Esophagus muscularis mucosa (tissue), 4 donors: ENCODE results near the gene EEF2. TPM values are rescaled to one million over a fixed set of nuclear protein-coding genes. Genes with fewer than 3 reads are reported as not detected.

ENCODE experiments used
- DNase-seq: peaks from one replicate; pipeline ENCODE4 v3.0.0-alpha.2; 2017; ENCODE audit errors: extremely low spot score
- H3K27ac ChIP-seq, 4 donors: fragments of 200-600 bp; sonication (generic); replicated peaks in 1 of 4; 1 replicate in 3 of 4; 2 replicates in 1 of 4; pipeline ENCODE4 v1.5.1; 2016 to 2019; ENCODE audit warnings: mild to moderate bottlenecking in 1 of 4
- H3K27me3 ChIP-seq, 4 donors: fragments of 200-600 bp; sonication (generic); one replicate each; pipeline versions ENCODE4 v1.5.1 to v1.6.0; 2016 to 2019
- H3K36me3 ChIP-seq, 4 donors: fragments of 200-600 bp; sonication (generic); one replicate each; pipeline ENCODE4 v1.5.1; 2016 to 2019
- H3K4me1 ChIP-seq, 4 donors: fragments of 200-600 bp; sonication (generic); one replicate each; pipeline ENCODE4 v1.5.1; 2016 to 2019
- H3K4me3 ChIP-seq, 4 donors: fragments of 200-600 bp; sonication (generic); 1 replicate in 2 of 4; 2 replicates in 2 of 4; pipeline ENCODE4 v1.5.1; 2016 to 2019; ENCODE audit warnings: mild to moderate bottlenecking in 4 of 4, moderate library complexity in 1 of 4
- H3K9me3 ChIP-seq, 4 donors: fragments of 200-600 bp; sonication (generic); 1 replicate in 3 of 4; 2 replicates in 1 of 4; pipeline ENCODE4 v1.5.1; 2016 to 2019
- CTCF ChIP-seq, 3 experiments: fragments of 200-600 bp in 2 of 3; fragments of 450-650 bp in 1 of 3; sonication (generic) in 2 of 3; IDR thresholded peaks; one replicate each; pipeline ENCODE4 v1.5.1; 2017 to 2019; ENCODE audit warnings: antibody characterized with exemption in 3 of 3, mild to moderate bottlenecking in 2 of 3, moderate library complexity in 1 of 3
- EP300 ChIP-seq: sonication (generic); formaldehyde crosslinking; IDR thresholded peaks from one replicate; pipeline ENCODE4 v1.6.1; 2017; ENCODE audit warnings: antibody characterized with exemption
- POLR2A ChIP-seq: fragments of 450-650 bp; IDR thresholded peaks from one replicate; pipeline ENCODE4 v1.6.1; 2017; ENCODE audit warnings: antibody characterized with exemption, moderate library complexity, mild to moderate bottlenecking, low read depth
- POLR2AphosphoS5 ChIP-seq, 2 donors: sonication (generic); formaldehyde crosslinking; IDR thresholded peaks; one replicate each; pipeline ENCODE4 v1.6.1; 2017; ENCODE audit warnings: antibody characterized with exemption in 2 of 2
- WGBS: methylation state at CpG from one replicate; pipeline ENCODE4 v1.1.5; 2018; 5-methylcytosine and 5-hydroxymethylcytosine counted together
- intact Hi-C: fragments of 100-400 bp; cut with DNase I; formaldehyde crosslinking; loops from one replicate; pipeline ENCODE4 v1.15.1; 2023
- total RNA-seq, 4 donors: library from RNA; depleted of rRNA; stranded (reverse); fragments of >200 nt; gene quantifications; one replicate each; pipeline versions ENCODE4 v1.1.0 to v1.2.1, GENCODE V29; 2016

Gene EEF2
- total RNA-seq, 4 donors from 2014 or later = 2,280 to 3,286 (median 2,635) TPM

- DNase-seq = no peak
- no peak overlapping the region for H3K4me3 ChIP-seq
- H3K27ac ChIP-seq = peak overlapping the region in 2 of 4 donors; percentile 3 to 65
- peaks cover 50 to 64% (median 58%) of the 10 kb centered on the region in 4 donors for H3K36me3 ChIP-seq
- TF ChIP-seq EP300 (no peak), POLR2AphosphoS5 (IDR thresholded peaks at IDR 0.05) (peak in 1 of 2 donors; percentile 26), POLR2A (no peak), CTCF (IDR thresholded peaks at IDR 0.05) (no peak)
- intact Hi-C loops = loop anchor here (10.0 kb wide), 1 partner anchor 211 kb away; the partner anchor contains the start of genes APBA3 and MRPL54
- peaks cover 4 to 23% (median 13%) of the 10 kb centered on the region in 4 donors for H3K4me1 ChIP-seq
- H3K27me3 ChIP-seq = no peaks in the 10 kb centered on the region
- no peaks in the 10 kb centered on the region for H3K9me3 ChIP-seq
- WGBS = 78% methylated on average over 9 of the region's 14 CpGs
Measured at GRCh38 chr19:3975637-3976087, 9.6 kb downstream of the EEF2 start.

DNA sequence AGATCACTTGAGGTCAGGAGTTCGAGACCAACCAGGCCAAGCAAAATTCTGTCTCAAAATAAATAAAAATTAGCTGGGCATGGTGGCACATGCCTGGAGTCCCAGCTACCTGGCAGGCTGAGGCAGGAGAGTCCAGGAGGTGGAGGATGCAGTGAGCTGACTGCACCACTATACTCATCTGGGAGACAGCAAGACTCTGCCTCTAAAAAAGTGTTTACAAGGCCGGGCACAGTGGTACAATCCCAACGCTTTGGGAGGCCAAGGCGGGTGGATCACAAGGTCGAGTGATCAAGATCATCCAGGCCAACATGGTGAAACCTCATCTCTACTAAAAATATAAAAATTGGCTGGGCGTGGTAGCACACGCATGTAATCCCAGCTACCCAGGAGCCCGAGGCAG, 10.1 kb downstream of the EEF2 start:
- WGBS = 77% methylated on average over 8 of the region's 8 CpGs
- Histone ChIP-seq H3K9me3 (no peaks in the 10 kb centered on the region), H3K27me3 (no peaks in the 10 kb centered on the region), H3K27ac (no peak overlapping the region), H3K4me3 (no peak overlapping the region), H3K36me3 (peaks cover 45 to 59% (median 53%) of the 10 kb centered on the region in 4 donors), H3K4me1 (peaks cover 4 to 19% (median 12%) of the 10 kb centered on the region in 4 donors)
- intact Hi-C loops = loop anchor here (10.0 kb wide), 1 partner anchor 210 kb away; the partner anchor contains the start of genes APBA3 and MRPL54
- TF ChIP-seq POLR2A (no peak), POLR2AphosphoS5 (IDR thresholded peaks at IDR 0.05) (peak in 1 of 2 donors; percentile 4), CTCF (IDR thresholded peaks at IDR 0.05) (no peak), EP300 (no peak)
- no peak for DNase-seq

- TF ChIP-seq CTCF (IDR thresholded peaks at IDR 0.05) (peak in 1 of 3 experiments; percentile 34), POLR2A (peak; percentile 96), POLR2AphosphoS5 (IDR thresholded peaks at IDR 0.05) (peak; percentile 92 to 95), EP300 (no peak)
- Histone ChIP-seq H3K36me3 (peaks cover 9 to 39% (median 33%) of the 10 kb centered on the region in 4 donors), H3K27ac (peak within 1 kb of the TSS; percentile 99 to 100 (median 100)), H3K9me3 (no peaks in the 10 kb centered on the region), H3K27me3 (no peaks in the 10 kb centered on the region), H3K4me1 (peaks cover 43 to 50% (median 48%) of the 10 kb centered on the region in 4 donors), H3K4me3 (peak within 1 kb of the TSS; percentile 88 to 100 (median 98))
- 1% methylated on average over 58 of the region's 73 CpGs for WGBS
- DNase-seq = peak; percentile 99
- intact Hi-C loops = loop anchor here (10.0 kb wide), 1 partner anchor 206 kb away; the partner anchor contains the start of genes APBA3 and MRPL54
Measured at GRCh38 chr19:3970808-3971598, 14.3 kb downstream of the EEF2 start, which contains the start of gene DAPK3. DAPK3 (minus strand) TSS chr19:3971099; CDS start chr19:3969735, 1,364 bp downstream.

GRCh38 chr19:3970313-3970807, 14.9 kb downstream of the EEF2 start:
- 0% methylated on average over 22 of the region's 22 CpGs for WGBS
- Histone ChIP-seq H3K4me1 (peaks cover 45 to 56% (median 53%) of the 10 kb centered on the region in 4 donors), H3K27me3 (no peaks in the 10 kb centered on the region), H3K9me3 (no peaks in the 10 kb centered on the region), H3K36me3 (peaks cover 6 to 39% (median 33%) of the 10 kb centered on the region in 4 donors), H3K27ac (peak overlapping the region; percentile 99 to 100 (median 100)), H3K4me3 (peak overlapping the region; percentile 88 to 100 (median 98))
- no peak for TF ChIP-seq CTCF (IDR thresholded peaks at IDR 0.05)
- TF ChIP-seq EP300 = no peak
- no peak for TF ChIP-seq POLR2A
- TF ChIP-seq POLR2AphosphoS5 (IDR thresholded peaks at IDR 0.05) = no peak
- intact Hi-C loops = loop anchor here (10.0 kb wide), 1 partner anchor 206 kb away; the partner anchor contains the start of genes APBA3 and MRPL54
- DNase-seq = no peak
